Measurements from ENCODE around the gene MEGF11.

DNA sequence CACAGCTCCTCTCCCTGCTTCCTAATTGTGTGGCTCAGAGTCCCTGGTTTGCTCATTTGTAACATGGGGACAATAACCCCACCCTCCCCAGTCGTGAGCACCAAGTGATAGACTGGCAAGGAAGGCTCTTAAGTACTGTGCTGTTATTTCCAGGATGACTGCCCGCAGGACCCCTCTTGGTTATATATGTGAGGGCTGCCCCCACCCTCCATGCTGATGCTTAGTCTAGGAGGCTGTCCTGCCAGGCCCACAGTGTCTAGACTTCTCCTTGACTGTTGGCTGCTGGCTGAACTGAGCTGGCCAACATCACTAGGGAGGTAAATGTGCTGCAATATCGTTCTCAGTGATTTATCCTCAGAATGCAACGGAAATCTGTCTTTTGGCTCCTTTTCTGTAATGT, 339.2 kb downstream of the MEGF11 start:
- TF ChIP-seq, protein P1, sequence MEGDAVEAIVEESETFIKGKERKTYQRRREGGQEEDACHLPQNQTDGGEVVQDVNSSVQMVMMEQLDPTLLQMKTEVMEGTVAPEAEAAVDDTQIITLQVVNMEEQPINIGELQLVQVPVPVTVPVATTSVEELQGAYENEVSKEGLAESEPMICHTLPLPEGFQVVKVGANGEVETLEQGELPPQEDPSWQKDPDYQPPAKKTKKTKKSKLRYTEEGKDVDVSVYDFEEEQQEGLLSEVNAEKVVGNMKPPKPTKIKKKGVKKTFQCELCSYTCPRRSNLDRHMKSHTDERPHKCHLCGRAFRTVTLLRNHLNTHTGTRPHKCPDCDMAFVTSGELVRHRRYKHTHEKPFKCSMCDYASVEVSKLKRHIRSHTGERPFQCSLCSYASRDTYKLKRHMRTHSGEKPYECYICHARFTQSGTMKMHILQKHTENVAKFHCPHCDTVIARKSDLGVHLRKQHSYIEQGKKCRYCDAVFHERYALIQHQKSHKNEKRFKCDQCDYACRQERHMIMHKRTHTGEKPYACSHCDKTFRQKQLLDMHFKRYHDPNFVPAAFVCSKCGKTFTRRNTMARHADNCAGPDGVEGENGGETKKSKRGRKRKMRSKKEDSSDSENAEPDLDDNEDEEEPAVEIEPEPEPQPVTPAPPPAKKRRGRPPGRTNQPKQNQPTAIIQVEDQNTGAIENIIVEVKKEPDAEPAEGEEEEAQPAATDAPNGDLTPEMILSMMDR (IDR thresholded peaks at IDR 0.05) = no peak
- TF ChIP-seq POLR2A (IDR thresholded peaks at IDR 0.05) = no peak
